OCI-LY1 (cell line): Measurements from ENCODE around the gene DAAM1.

Source experiments
- EZH2 ChIP-seq: fragments of 200-600 bp; sonication (generic), shearing (Covaris generic); IDR thresholded peaks from 2 replicates; pipeline ENCODE4 v1.8.0; 2017; ENCODE audit warnings: borderline replicate concordance, mixed run types, mild to moderate bottlenecking, antibody characterized with exemption, low read length, moderate library complexity, mixed read lengths
- TF ChIP-seq, protein P1 (sequence below): fragments of 200-600 bp; sonication (generic), shearing (Covaris generic); IDR thresholded peaks from 2 replicates; pipeline ENCODE4 v1.5.1; 2017; ENCODE audit warnings: mild to moderate bottlenecking, antibody characterized with exemption, low read length, moderate library complexity, mixed read lengths

DNA sequence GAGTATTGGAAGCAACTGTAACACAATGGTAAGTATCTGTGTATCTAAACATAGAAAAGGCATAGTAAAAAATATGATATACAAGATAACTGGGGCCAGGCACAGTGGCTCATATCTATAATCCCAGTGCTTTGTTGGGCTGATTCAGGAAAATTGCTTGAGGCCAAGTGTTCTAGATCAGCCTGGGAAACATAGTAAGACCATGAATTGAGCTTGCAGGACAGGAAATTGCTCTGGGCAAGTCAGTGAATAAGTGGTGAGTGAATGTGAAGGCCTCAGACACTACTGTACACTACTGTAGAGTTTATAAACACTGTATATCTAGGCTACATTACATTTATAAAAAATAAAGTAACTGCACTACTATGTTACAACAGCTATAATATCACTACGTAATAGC, 201.5 kb downstream of the DAAM1 start:
- TF ChIP-seq, protein P1, sequence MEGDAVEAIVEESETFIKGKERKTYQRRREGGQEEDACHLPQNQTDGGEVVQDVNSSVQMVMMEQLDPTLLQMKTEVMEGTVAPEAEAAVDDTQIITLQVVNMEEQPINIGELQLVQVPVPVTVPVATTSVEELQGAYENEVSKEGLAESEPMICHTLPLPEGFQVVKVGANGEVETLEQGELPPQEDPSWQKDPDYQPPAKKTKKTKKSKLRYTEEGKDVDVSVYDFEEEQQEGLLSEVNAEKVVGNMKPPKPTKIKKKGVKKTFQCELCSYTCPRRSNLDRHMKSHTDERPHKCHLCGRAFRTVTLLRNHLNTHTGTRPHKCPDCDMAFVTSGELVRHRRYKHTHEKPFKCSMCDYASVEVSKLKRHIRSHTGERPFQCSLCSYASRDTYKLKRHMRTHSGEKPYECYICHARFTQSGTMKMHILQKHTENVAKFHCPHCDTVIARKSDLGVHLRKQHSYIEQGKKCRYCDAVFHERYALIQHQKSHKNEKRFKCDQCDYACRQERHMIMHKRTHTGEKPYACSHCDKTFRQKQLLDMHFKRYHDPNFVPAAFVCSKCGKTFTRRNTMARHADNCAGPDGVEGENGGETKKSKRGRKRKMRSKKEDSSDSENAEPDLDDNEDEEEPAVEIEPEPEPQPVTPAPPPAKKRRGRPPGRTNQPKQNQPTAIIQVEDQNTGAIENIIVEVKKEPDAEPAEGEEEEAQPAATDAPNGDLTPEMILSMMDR = no peak
- TF ChIP-seq EZH2 = no peak
